Epithelial cell of esophagus (primary cell): ENCODE measurements around the gene GPR32.

Experiments
- DNase-seq: peaks from one replicate; pipeline ENCODE4 v3.0.0; 2010; ENCODE audit warnings: low read depth
- H3K4me3 ChIP-seq: 2 replicates; pipeline ENCODE4 v1.5.1; 2011; ENCODE audit warnings: mild to moderate bottlenecking, low read length, control low read depth
- TF ChIP-seq, protein P1 (sequence below): IDR thresholded peaks from 2 replicates; pipeline ENCODE4 v1.5.1; 2011; ENCODE audit warnings: low read depth, mild to moderate bottlenecking, low read length, control low read depth, inconsistent platforms; ENCODE audit not compliant: insufficient read depth; ENCODE audit errors: missing control alignments

GPR32 gene

DNA sequence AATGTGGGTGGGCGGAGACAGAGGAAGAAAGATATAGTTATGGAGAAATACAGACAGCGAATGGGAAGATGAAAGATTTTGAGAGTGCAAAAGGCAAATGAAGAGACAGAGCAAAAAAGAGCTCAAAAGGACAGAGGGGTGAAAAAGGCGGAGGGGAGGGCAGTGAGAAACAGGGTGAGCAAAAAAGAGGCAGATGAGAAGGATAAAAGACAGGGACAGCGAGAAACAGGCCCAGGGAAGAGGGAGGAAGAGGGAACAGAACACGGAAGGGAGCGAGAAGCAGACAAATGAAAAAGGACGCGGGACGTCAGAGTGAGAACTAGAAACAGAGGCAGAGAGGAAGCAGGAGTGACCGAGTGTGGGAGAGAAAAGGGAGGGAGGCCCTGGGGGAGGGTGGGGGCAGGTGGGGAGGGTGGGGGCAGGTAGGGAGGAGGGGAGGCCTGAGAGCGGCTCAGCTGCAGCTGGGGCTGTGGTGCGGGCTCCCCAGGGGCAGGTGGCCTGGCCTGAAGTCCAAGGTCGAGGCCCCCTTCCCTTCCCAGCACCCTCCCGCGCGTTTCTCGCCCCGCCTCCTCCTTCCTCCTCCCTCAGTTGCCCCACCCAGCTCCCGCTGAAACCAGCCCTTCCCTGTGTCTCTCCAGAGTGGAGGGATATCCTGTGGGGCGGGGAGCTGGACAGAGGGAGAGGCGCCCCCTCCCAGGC is 50.4 kb downstream of the GPR32 start:
- TF ChIP-seq, protein P1, sequence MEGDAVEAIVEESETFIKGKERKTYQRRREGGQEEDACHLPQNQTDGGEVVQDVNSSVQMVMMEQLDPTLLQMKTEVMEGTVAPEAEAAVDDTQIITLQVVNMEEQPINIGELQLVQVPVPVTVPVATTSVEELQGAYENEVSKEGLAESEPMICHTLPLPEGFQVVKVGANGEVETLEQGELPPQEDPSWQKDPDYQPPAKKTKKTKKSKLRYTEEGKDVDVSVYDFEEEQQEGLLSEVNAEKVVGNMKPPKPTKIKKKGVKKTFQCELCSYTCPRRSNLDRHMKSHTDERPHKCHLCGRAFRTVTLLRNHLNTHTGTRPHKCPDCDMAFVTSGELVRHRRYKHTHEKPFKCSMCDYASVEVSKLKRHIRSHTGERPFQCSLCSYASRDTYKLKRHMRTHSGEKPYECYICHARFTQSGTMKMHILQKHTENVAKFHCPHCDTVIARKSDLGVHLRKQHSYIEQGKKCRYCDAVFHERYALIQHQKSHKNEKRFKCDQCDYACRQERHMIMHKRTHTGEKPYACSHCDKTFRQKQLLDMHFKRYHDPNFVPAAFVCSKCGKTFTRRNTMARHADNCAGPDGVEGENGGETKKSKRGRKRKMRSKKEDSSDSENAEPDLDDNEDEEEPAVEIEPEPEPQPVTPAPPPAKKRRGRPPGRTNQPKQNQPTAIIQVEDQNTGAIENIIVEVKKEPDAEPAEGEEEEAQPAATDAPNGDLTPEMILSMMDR: no peak
- DNase-seq: no peak
- no peak overlapping the region for H3K4me3 ChIP-seq

DNA sequence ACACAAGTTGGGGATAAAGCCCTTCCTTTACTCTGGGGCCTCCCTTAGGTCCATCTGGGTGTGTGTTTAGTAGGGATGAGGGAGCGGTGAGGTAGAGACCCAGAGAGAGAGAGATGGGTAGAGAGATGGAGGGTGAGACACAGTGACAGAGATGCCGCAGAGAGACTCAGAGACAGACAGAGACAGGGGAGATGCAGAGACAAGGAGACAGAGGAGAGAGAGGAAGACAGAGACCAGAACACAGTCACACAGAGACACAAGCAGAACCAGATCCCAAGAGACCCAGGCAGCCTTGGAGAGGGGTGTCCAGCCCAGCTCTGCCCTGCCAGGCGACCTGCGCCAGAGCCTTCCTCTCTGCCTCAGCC is 51.0 kb downstream of the GPR32 start:
- H3K4me3 ChIP-seq: no peak overlapping the region
- TF ChIP-seq, protein P1: no peak
- DNase-seq: no peak
